H1 (cell line): ENCODE measurements around the gene LY86. TPM values are rescaled to one million over a fixed set of nuclear protein-coding genes. Genes with fewer than 3 reads are reported as not detected.

ENCODE experiments used
- CTCF ChIA-PET: fragments of 300-600 bp; sonication (Branson Sonifier 250); formaldehyde crosslinking; loops from one replicate; lab custom pipeline; 2021; ENCODE audit not compliant: partially characterized antibody; lab: Charles Lee
- POLR2A ChIA-PET: fragments of 300-600 bp; sonication (Branson Sonifier 250); formaldehyde crosslinking; loops from one replicate; lab custom pipeline; 2021; ENCODE audit warnings: inconsistent platforms; ENCODE audit not compliant: partially characterized antibody; lab: Charles Lee
- DNase-seq, 2 experiments: peaks; one replicate each; pipeline versions ENCODE4 v3.0.0 to v3.0.0-alpha.2; 2010 to 2022; ENCODE audit warnings: low spot score in 2 of 2, low read depth in 1 of 2, mixed read lengths in 1 of 2
- FAIRE-seq: peaks from 2 replicates; lab custom pipeline; 2011; peaks lifted over from hg19 to GRCh38; lab: Jason Lieb, UNC
- H2AFZ ChIP-seq: 2 replicates; pipeline ENCODE4 v1.8.1; 2012; ENCODE audit warnings: low read length, inconsistent platforms
- H2AK5ac ChIP-seq: 2 replicates; pipeline ENCODE4 v1.6.1; 2013; ENCODE audit warnings: low read depth, low read length
- H2BK120ac ChIP-seq: replicated peaks from 2 replicates; pipeline ENCODE3; 2013; ENCODE audit warnings: low read depth, low read length, inconsistent platforms
- H2BK12ac ChIP-seq: 2 replicates; pipeline ENCODE4 v1.6.1; 2013; ENCODE audit warnings: low read depth, low read length
- H2BK15ac ChIP-seq: 2 replicates; pipeline ENCODE4 v1.6.1; 2013; ENCODE audit warnings: low read length
- H2BK20ac ChIP-seq: 2 replicates; pipeline ENCODE4 v1.6.1; 2013; ENCODE audit warnings: low read length
- H2BK5ac ChIP-seq: 2 replicates; pipeline ENCODE4 v1.6.1; 2013; ENCODE audit warnings: low read depth, low read length
- H3K14ac ChIP-seq: 2 replicates; pipeline ENCODE4 v1.6.1; 2013; ENCODE audit warnings: inconsistent platforms; ENCODE audit not compliant: insufficient read length
- H3K18ac ChIP-seq: 2 replicates; pipeline ENCODE4 v1.6.1; 2013; ENCODE audit warnings: low read length; ENCODE audit errors: extremely low read depth
- H3K23ac ChIP-seq: 2 replicates; pipeline ENCODE4 v1.6.1; 2013; ENCODE audit warnings: inconsistent platforms; ENCODE audit not compliant: insufficient read length
- H3K23me2 ChIP-seq: 2 replicates; pipeline ENCODE4 v1.6.1; 2013; ENCODE audit warnings: low read depth, low read length
- H3K27ac ChIP-seq: 2 replicates; pipeline ENCODE4 v1.6.1; 2011; ENCODE audit warnings: low read depth, low read length, inconsistent platforms
- H3K27me3 ChIP-seq, 4 experiments: replicated peaks in 1 of 4; 1 replicate in 1 of 4; 2 replicates in 3 of 4; pipeline versions ENCODE4 v1.6.1 to v1.8.1; 2011 to 2013; ENCODE audit warnings: low read length in 3 of 4, mild to moderate bottlenecking in 3 of 4, inconsistent platforms in 2 of 4, mixed read lengths in 2 of 4, moderate library complexity in 1 of 4; ENCODE audit not compliant: control insufficient read depth in 3 of 4, insufficient read depth in 3 of 4; ENCODE audit errors: extremely low read depth in 1 of 4
- H3K36me3 ChIP-seq, 4 experiments: 2 replicates each; pipeline versions ENCODE4 v1.6.1 to v1.8.1; 2011 to 2013; ENCODE audit warnings: mild to moderate bottlenecking in 4 of 4, low read length in 3 of 4, moderate library complexity in 2 of 4, control low read depth in 1 of 4, inconsistent platforms in 1 of 4; ENCODE audit not compliant: insufficient read depth in 4 of 4, control insufficient read depth in 2 of 4
- H3K4ac ChIP-seq: replicated peaks from 2 replicates; pipeline ENCODE3; 2013; ENCODE audit warnings: low read length, low read depth, mixed read lengths, inconsistent platforms; ENCODE audit not compliant: insufficient read length
- H3K4me1 ChIP-seq, 4 experiments: replicated peaks in 1 of 4; 1 replicate in 1 of 4; 2 replicates in 3 of 4; pipeline versions ENCODE4 v1.6.1 to v1.8.1; 2011 to 2013; ENCODE audit warnings: low read length in 3 of 4, inconsistent platforms in 2 of 4, mixed read lengths in 1 of 4; ENCODE audit not compliant: insufficient read depth in 4 of 4, control insufficient read depth in 3 of 4
- H3K4me2 ChIP-seq, 2 experiments: 2 replicates each; pipeline versions ENCODE4 v1.6.1 to v1.8.1; 2011 to 2013; ENCODE audit warnings: low read depth in 2 of 2, low read length in 2 of 2, control low read depth in 1 of 2, inconsistent platforms in 1 of 2, mild to moderate bottlenecking in 1 of 2; ENCODE audit not compliant: insufficient read depth in 1 of 2
- H3K4me3 ChIP-seq, 4 experiments: fragments of 200-600, 300-600 bp in 1 of 4; sonication (generic), shearing (Covaris generic), sonication (Bioruptor Twin) in 1 of 4; 2 replicates each; pipeline versions ENCODE4 v1.5.1 to v1.8.1; 2011 to 2016; ENCODE audit warnings: low read length in 4 of 4, low read depth in 3 of 4, control low read depth in 2 of 4, inconsistent platforms in 2 of 4, mild to moderate bottlenecking in 2 of 4, mixed read lengths in 1 of 4, moderate library complexity in 1 of 4; ENCODE audit not compliant: insufficient read depth in 2 of 4; ENCODE audit errors: extremely low read depth in 1 of 4
- H3K56ac ChIP-seq: replicated peaks from 2 replicates; pipeline ENCODE3; 2013; ENCODE audit warnings: low read depth, mild to moderate bottlenecking, mixed read lengths, low read length, inconsistent platforms; ENCODE audit not compliant: insufficient read length
- H3K79me1 ChIP-seq: 2 replicates; pipeline ENCODE4 v1.6.1; 2013; ENCODE audit warnings: low read depth, low read length, control low read depth
- H3K79me2 ChIP-seq, 2 experiments: 2 replicates each; pipeline versions ENCODE4 v1.6.1 to v1.8.1; 2012 to 2013; ENCODE audit warnings: low read length in 2 of 2, mild to moderate bottlenecking in 2 of 2, inconsistent platforms in 1 of 2; ENCODE audit not compliant: insufficient read depth in 2 of 2, control insufficient read depth in 1 of 2
- H3K9ac ChIP-seq, 4 experiments: replicated peaks in 1 of 4; 1 replicate in 1 of 4; 2 replicates in 3 of 4; pipeline versions ENCODE4 v1.6.1 to v1.8.1; 2011 to 2013; ENCODE audit warnings: low read depth in 3 of 4, low read length in 3 of 4, control low read depth in 2 of 4, mild to moderate bottlenecking in 2 of 4, moderate library complexity in 2 of 4, inconsistent platforms in 1 of 4; ENCODE audit errors: extremely low read depth in 1 of 4
- H3K9me3 ChIP-seq, 2 experiments: 2 replicates each; pipeline versions ENCODE4 v1.6.1 to v1.8.1; 2012 to 2013; ENCODE audit warnings: mild to moderate bottlenecking in 2 of 2, moderate library complexity in 2 of 2, control low read depth in 1 of 2, inconsistent platforms in 1 of 2, low read depth in 1 of 2, low read length in 1 of 2, mixed read lengths in 1 of 2; ENCODE audit not compliant: insufficient read depth in 2 of 2
- H4K20me1 ChIP-seq, 2 experiments: replicated peaks in 1 of 2; 2 replicates each; pipeline versions ENCODE3 to v1.8.1; 2011 to 2013; ENCODE audit warnings: inconsistent platforms in 2 of 2, low read length in 2 of 2, mild to moderate bottlenecking in 1 of 2; ENCODE audit not compliant: insufficient read depth in 2 of 2, control insufficient read depth in 1 of 2
- H4K5ac ChIP-seq: 2 replicates; pipeline ENCODE4 v1.6.1; 2013; ENCODE audit warnings: low read length, low read depth, mixed read lengths, inconsistent platforms; ENCODE audit not compliant: insufficient read length
- H4K8ac ChIP-seq: 2 replicates; pipeline ENCODE4 v1.8.0; 2013; ENCODE audit warnings: mild to moderate bottlenecking, moderate library complexity, low read length, inconsistent platforms; ENCODE audit not compliant: insufficient read depth; ENCODE audit errors: extremely low read depth
- H4K91ac ChIP-seq: replicated peaks from 2 replicates; pipeline ENCODE3; 2013; ENCODE audit warnings: low read length, mixed read lengths, inconsistent platforms; ENCODE audit not compliant: insufficient read length
- SAP30 ChIP-seq: fragments of 300-600 bp; sonication (generic); IDR thresholded peaks from 2 replicates; pipeline ENCODE4 v1.7.1; 2012; ENCODE audit warnings: low read length, moderate library complexity, mild to moderate bottlenecking, inconsistent platforms; ENCODE audit not compliant: insufficient read depth, insufficient replicate concordance
- SP1 ChIP-seq: IDR thresholded peaks from 2 replicates; pipeline ENCODE4 v1.6.1; 2011; ENCODE audit warnings: low read depth, low read length
- SUZ12 ChIP-seq: fragments of 200-600 bp; sonication (generic); IDR thresholded peaks from 2 replicates; pipeline ENCODE4 v1.6.1; 2012; ENCODE audit warnings: mild to moderate bottlenecking, inconsistent platforms, low read length, moderate library complexity, mixed read lengths
- YY1 ChIP-seq: IDR thresholded peaks from 2 replicates; pipeline ENCODE4 v1.6.1; 2011; ENCODE audit warnings: low read depth, mild to moderate bottlenecking, low read length
- polyA plus RNA-seq, 7 experiments: library from polyadenylated mRNA; depleted of rRNA in 3 of 7; stranded (reverse) in 5 of 7; unstranded in 2 of 7; fragments of >200 nt in 5 of 7; fragments of 200-250 nt in 2 of 7; gene quantifications; 1 replicate in 5 of 7; 2 replicates in 1 of 7; 4 replicates in 1 of 7; pipeline versions ENCODE4 v1.2.1 to v1.2.3, GENCODE V29; 2011 to 2013; ENCODE audit warnings: missing spikeins in 2 of 7, mixed read lengths in 2 of 7
- total RNA-seq: library from RNA; stranded (reverse); fragmentation: NEBNext Ultra II Directional; extraction: Animal tissue kit (Norgen Biotek cat#: 25700); gene quantifications from 2 replicates; pipeline ENCODE4 v1.2.1, GENCODE V29; 2021

LY86 gene
- total and polyA plus RNA-seq, 2 of the 8 experiments (the other 6 are each of a cell fraction or from before 2014, with no cell fraction given): not detected

GRCh38 chr6:6604015-6604414 is 15.5 kb downstream of the LY86 start:
- no peak overlapping the region for H2BK5ac ChIP-seq
- H2BK120ac ChIP-seq: no peak overlapping the region
- no peak overlapping the region for H2BK20ac ChIP-seq
- H2BK15ac ChIP-seq: no peak overlapping the region
- no peak overlapping the region for H3K27ac ChIP-seq
- H2AFZ ChIP-seq: no peak overlapping the region
- no peak overlapping the region for H2BK12ac ChIP-seq
- H3K79me2 ChIP-seq: no peaks in the 10 kb centered on the region
- H3K9me3 ChIP-seq: no peaks in the 10 kb centered on the region
- CTCF ChIA-PET: interaction anchor here (0.6 to 0.9 kb wide), 2 partner anchors 61 to 670 kb away, joined by 3 read pairs; no protein-coding TSS in a partner anchor
- no peaks in the 10 kb centered on the region for H3K27me3 ChIP-seq
- H4K91ac ChIP-seq: no peak overlapping the region
- H3K18ac ChIP-seq: no peak overlapping the region
- no peak overlapping the region for H4K8ac ChIP-seq
- H3K4me2 ChIP-seq: no peak overlapping the region
- POLR2A ChIA-PET: no interaction called here
- H3K23ac ChIP-seq: no peak overlapping the region
- DNase-seq (no peak), FAIRE-seq (no peak)
- H3K23me2 ChIP-seq: no peaks in the 10 kb centered on the region
- no peak overlapping the region for H4K5ac ChIP-seq
- no peaks in the 10 kb centered on the region for H3K4me1 ChIP-seq
- no peak overlapping the region for H3K14ac ChIP-seq
- no peaks in the 10 kb centered on the region for H3K79me1 ChIP-seq
- no peak overlapping the region for H3K9ac ChIP-seq
- H3K4ac ChIP-seq: no peak overlapping the region
- H4K20me1 ChIP-seq: no peaks in the 10 kb centered on the region
- no peak overlapping the region for H3K56ac ChIP-seq
- no peak overlapping the region for H3K4me3 ChIP-seq
- H2AK5ac ChIP-seq: no peak overlapping the region
- H3K36me3 ChIP-seq: no peaks in the 10 kb centered on the region
- no peak for TF ChIP-seq SP1
- no peak for TF ChIP-seq SUZ12
- no peak for TF ChIP-seq YY1
- TF ChIP-seq SAP30: no peak
